ENCODE measurements around the gene ZNF750. TPM values are rescaled to one million over a fixed set of nuclear protein-coding genes. Genes with fewer than 3 reads are reported as not detected.
A peak's percentile ranks its signal among the peaks of the same experiment; 100 is the strongest.

The ZNF750 gene
- total RNA-seq, 4 donors from 2014 or later: not detected

GRCh38 chr17:82797061-82797460, 42.8 kb downstream of the ZNF750 start:
- DNase-seq: no peak
- 93 to 94% methylated on average over 3 to 9 of the region's 9 CpGs for WGBS, 2 donors (ENCODE audit: low coverage in 1 of 2)
- peaks cover 6 to 25% (median 8%) of the 10 kb centered on the region in 4 donors for H3K4me1 ChIP-seq
- no peak for TF ChIP-seq EP300 (IDR thresholded peaks at IDR 0.05; ENCODE audit: low read depth)
- no peak for TF ChIP-seq CTCF (IDR thresholded peaks at IDR 0.05)
- no peak for TF ChIP-seq POLR2AphosphoS5 (IDR thresholded peaks at IDR 0.05)
- no peak for TF ChIP-seq POLR2A (IDR thresholded peaks at IDR 0.05)
- no peaks in the 10 kb centered on the region for H3K9me3 ChIP-seq
- in situ Hi-C loops (cut with MboI; ENCODE audit: low pct_ligation_motif_present in 1 of 4, low pct_unique_long_range_greater_than_20kb in 1 of 4, low sequenced_read_pairs in 3 of 4): no loop called here
- H3K36me3 ChIP-seq: no peaks in the 10 kb centered on the region
- no peak overlapping the region for H3K27ac ChIP-seq
- no peak overlapping the region for H3K4me3 ChIP-seq
- no peaks in the 10 kb centered on the region for H3K27me3 ChIP-seq
- intact Hi-C loops (cut with DNase I; ENCODE audit: low total_unique reads): no loop called here

- Histone ChIP-seq H3K9me3 (no peaks in the 10 kb centered on the region), H3K27ac (peak overlapping the region; percentile 27 to 65 (median 47)), H3K4me3 (no peak overlapping the region), H3K4me1 (peaks cover 6 to 25% (median 8%) of the 10 kb centered on the region in 4 donors), H3K36me3 (no peaks in the 10 kb centered on the region), H3K27me3 (no peaks in the 10 kb centered on the region)
- DNase-seq: peak; percentile 61
- intact Hi-C loops (cut with DNase I; ENCODE audit: low total_unique reads) (no loop called here), in situ Hi-C loops (cut with MboI; ENCODE audit: low pct_ligation_motif_present in 1 of 4, low pct_unique_long_range_greater_than_20kb in 1 of 4, low sequenced_read_pairs in 3 of 4) (no loop called here)
- TF ChIP-seq POLR2AphosphoS5 (IDR thresholded peaks at IDR 0.05) (no peak), POLR2A (IDR thresholded peaks at IDR 0.05) (no peak), CTCF (IDR thresholded peaks at IDR 0.05) (no peak), EP300 (IDR thresholded peaks at IDR 0.05; ENCODE audit: low read depth) (no peak)
- WGBS, 2 donors (ENCODE audit: low coverage in 1 of 2): 72% methylated on average over 13 of the region's 14 CpGs; no CpG with 5 or more reads in 1 of the 2 donors
Measured at GRCh38 chr17:82795615-82796014, 44.2 kb downstream of the ZNF750 start.

GRCh38 chr17:82794781-82795482, 44.9 kb downstream of the ZNF750 start:
- Histone ChIP-seq H3K4me3 (no peak overlapping the region), H3K4me1 (peaks cover 6 to 25% (median 8%) of the 10 kb centered on the region in 4 donors), H3K36me3 (no peaks in the 10 kb centered on the region), H3K9me3 (no peaks in the 10 kb centered on the region), H3K27me3 (no peaks in the 10 kb centered on the region), H3K27ac (peak overlapping the region; percentile 27 to 65 (median 48))
- no peak for DNase-seq
- no peak for TF ChIP-seq CTCF (IDR thresholded peaks at IDR 0.05)
- TF ChIP-seq POLR2AphosphoS5 (IDR thresholded peaks at IDR 0.05): peak in 2 of 3 donors; percentile 28 to 67
- intact Hi-C loops (cut with DNase I; ENCODE audit: low total_unique reads) (no loop called here), in situ Hi-C loops (cut with MboI; ENCODE audit: low pct_ligation_motif_present in 1 of 4, low pct_unique_long_range_greater_than_20kb in 1 of 4, low sequenced_read_pairs in 3 of 4) (no loop called here)
- 60 to 84% methylated on average over 6 to 18 of the region's 18 CpGs for WGBS, 2 donors (ENCODE audit: low coverage in 1 of 2)

GRCh38 chr17:82793974-82794630, 45.7 kb downstream of the ZNF750 start:
- in situ Hi-C loops (cut with MboI; ENCODE audit: low pct_ligation_motif_present in 1 of 4, low pct_unique_long_range_greater_than_20kb in 1 of 4, low sequenced_read_pairs in 3 of 4): no loop called here
- TF ChIP-seq POLR2A (IDR thresholded peaks at IDR 0.05) (no peak), CTCF (IDR thresholded peaks at IDR 0.05) (no peak), POLR2AphosphoS5 (IDR thresholded peaks at IDR 0.05) (no peak), EP300 (IDR thresholded peaks at IDR 0.05; ENCODE audit: low read depth) (no peak)
- H3K4me1 ChIP-seq: peaks cover 6 to 25% (median 8%) of the 10 kb centered on the region in 4 donors
- H3K36me3 ChIP-seq: no peaks in the 10 kb centered on the region
- intact Hi-C loops (cut with DNase I; ENCODE audit: low total_unique reads): no loop called here
- no peak for DNase-seq
- H3K4me3 ChIP-seq: no peak overlapping the region
- H3K27ac ChIP-seq: peak overlapping the region; percentile 27 to 65 (median 48)
- no peaks in the 10 kb centered on the region for H3K27me3 ChIP-seq
- 80 to 94% methylated on average over 3 to 15 of the region's 15 CpGs for WGBS, 2 donors (ENCODE audit: low coverage in 1 of 2)
- H3K9me3 ChIP-seq: no peaks in the 10 kb centered on the region

All from transverse colon (tissue), 4 donors.